AG09309 (cell line): ENCODE measurements around the gene RENBP.

Experiments
- DNase-seq: peaks from one replicate; pipeline ENCODE4 v3.0.0-alpha.2; 2010; ENCODE audit warnings: low read depth
- H3K4me3 ChIP-seq: 2 replicates; pipeline ENCODE4 v1.5.1; 2011; ENCODE audit warnings: mild to moderate bottlenecking, low read depth, low read length, moderate library complexity; ENCODE audit not compliant: control insufficient read depth
- CTCF ChIP-seq: IDR thresholded peaks from 2 replicates; pipeline ENCODE4 v1.5.1; 2011; ENCODE audit warnings: mild to moderate bottlenecking, low read depth, low read length, inconsistent platforms; ENCODE audit not compliant: insufficient read depth, control insufficient read depth; ENCODE audit errors: missing control alignments

The RENBP gene

GRCh38 chrX:153921070-153921469, 23.4 kb downstream of the RENBP start:
- DNase-seq = no peak
- TF ChIP-seq CTCF = no peak
- no peak overlapping the region for H3K4me3 ChIP-seq

- no peak for TF ChIP-seq CTCF
- DNase-seq = no peak
- H3K4me3 ChIP-seq = no peak overlapping the region
Observed at GRCh38 chrX:153920546-153920945, 23.9 kb downstream of the RENBP start.

- no peak for TF ChIP-seq CTCF
- H3K4me3 ChIP-seq = no peak overlapping the region
Observed at GRCh38 chrX:153919281-153919680, 25.2 kb downstream of the RENBP start.

GRCh38 chrX:153917869-153918268, 26.6 kb downstream of the RENBP start:
- no peak for DNase-seq
- no peak overlapping the region for H3K4me3 ChIP-seq
- no peak for TF ChIP-seq CTCF

More at GRCh38 chrX:153919281-153919680, 25.2 kb downstream of the RENBP start:
- DNase-seq = no peak

- no peak for DNase-seq
- H3K4me3 ChIP-seq = no peak overlapping the region
- no peak for TF ChIP-seq CTCF
Observed at GRCh38 chrX:153913701-153914100, 30.7 kb downstream of the RENBP start.

GRCh38 chrX:153913211-153913610, 31.2 kb downstream of the RENBP start:
- no peak overlapping the region for H3K4me3 ChIP-seq
- no peak for DNase-seq

More at GRCh38 chrX:153913211-153913610, 31.2 kb downstream of the RENBP start:
- TF ChIP-seq CTCF = no peak
